ENCODE data around the gene GMEB2. TPM values are rescaled to one million over a fixed set of nuclear protein-coding genes. Genes with fewer than 3 reads are reported as not detected.
"Not testable (repeated sequence)": the region's sequence is repeated elsewhere in the genome, so short reads cannot be mapped to it uniquely, and the experiment has no call there.

Gene GMEB2
- polyA plus RNA-seq, 1 experiment: 6.3 TPM

DNA sequence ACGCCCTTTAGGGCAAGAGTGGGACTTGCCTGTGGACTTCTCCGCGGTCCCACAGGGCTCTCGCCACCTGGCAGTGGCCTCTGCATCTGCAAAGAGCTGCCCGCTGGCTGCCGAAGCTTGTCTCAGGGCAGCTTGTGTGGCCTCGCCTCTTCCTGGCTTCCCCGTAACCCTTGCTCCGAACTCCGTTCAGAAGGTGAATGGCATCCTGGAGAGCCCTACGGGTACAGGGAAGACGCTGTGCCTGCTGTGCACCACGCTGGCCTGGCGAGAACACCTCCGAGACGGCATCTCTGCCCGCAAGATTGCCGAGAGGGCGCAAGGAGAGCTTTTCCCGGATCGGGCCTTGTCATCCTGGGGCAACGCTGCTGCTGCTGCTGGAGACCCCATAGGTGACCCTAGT lies 34.2 kb upstream of the GMEB2 start:
- CTCF ChIA-PET: no interaction called here
- no peak overlapping the region for H3K4me3 ChIP-seq (ENCODE audit: low read depth, low read length)

GRCh38 chr20:63660622-63661021 lies 33.7 kb upstream of the GMEB2 start:
- H3K27me3 ChIP-seq (ENCODE audit: control insufficient read depth, insufficient read depth, low read length): no peaks in the 10 kb centered on the region
- CTCF ChIA-PET: no interaction called here
- no peak for DNase-seq (ENCODE audit: low read depth, low spot score)
- H3K27ac ChIP-seq (ENCODE audit: low read depth, low read length): no peak overlapping the region
- POLR2A ChIA-PET: no interaction called here
- H3K9me3 ChIP-seq (ENCODE audit: control insufficient read depth, insufficient read depth, low read length): no peaks in the 10 kb centered on the region; the same call in 1 of the 2 replicates
- no peak for TF ChIP-seq CTCF (IDR thresholded peaks at IDR 0.05; ENCODE audit: low read depth, low read length)
- no peak overlapping the region for H3K4me3 ChIP-seq (ENCODE audit: low read depth, low read length)

More for the DNA sequence above, 34.2 kb upstream of the GMEB2 start:
- Histone ChIP-seq H3K27me3 (ENCODE audit: control insufficient read depth, insufficient read depth, low read length) (no peaks in the 10 kb centered on the region), H3K27ac (ENCODE audit: low read depth, low read length) (no peak overlapping the region), H3K9me3 (ENCODE audit: control insufficient read depth, insufficient read depth, low read length) (no peaks in the 10 kb centered on the region; the same call in 1 of the 2 replicates)
- no peak for TF ChIP-seq CTCF (IDR thresholded peaks at IDR 0.05; ENCODE audit: low read depth, low read length)
- POLR2A ChIA-PET: interaction anchor here (0.9 kb wide), 1 partner anchor 8 kb away, joined by 3 read pairs; the partner anchor contains the start of gene STMN3
- DNase-seq (ENCODE audit: low read depth, low spot score): no peak

GRCh38 chr20:63660174-63660573 lies 33.3 kb upstream of the GMEB2 start:
- H3K27me3 ChIP-seq (ENCODE audit: control insufficient read depth, insufficient read depth, low read length); H3K9me3 ChIP-seq (ENCODE audit: control insufficient read depth, insufficient read depth, low read length); DNase-seq (ENCODE audit: low read depth, low spot score); CTCF ChIA-PET; H3K4me3 ChIP-seq (ENCODE audit: low read depth, low read length); POLR2A ChIA-PET; H3K27ac ChIP-seq (ENCODE audit: low read depth, low read length): not testable (repeated sequence)

DNA sequence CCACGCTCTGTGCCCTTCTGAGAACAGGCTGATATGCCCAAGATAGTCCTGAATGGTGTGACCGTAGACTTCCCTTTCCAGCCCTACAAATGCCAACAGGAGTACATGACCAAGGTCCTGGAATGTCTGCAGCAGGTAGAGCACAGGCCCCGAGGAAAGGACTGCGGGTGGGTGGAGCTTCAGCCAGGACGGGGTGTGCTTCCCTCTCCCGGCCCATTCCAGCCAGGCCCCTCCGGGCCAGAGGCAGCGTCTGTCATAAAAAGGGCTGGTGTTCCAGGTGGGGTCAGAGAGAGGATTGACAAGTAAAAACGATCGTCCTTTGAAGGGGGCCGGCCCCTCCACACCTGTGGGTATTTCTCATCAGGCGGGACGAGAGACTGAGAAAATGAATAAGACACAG lies 32.5 kb upstream of the GMEB2 start:
- H3K27me3 ChIP-seq (ENCODE audit: control insufficient read depth, insufficient read depth, low read length): no peaks in the 10 kb centered on the region

GRCh38 chr20:63658749-63659187 lies 31.9 kb upstream of the GMEB2 start:
- H3K4me3 ChIP-seq (ENCODE audit: low read depth, low read length): peak overlapping the region; percentile 89
- no peaks in the 10 kb centered on the region; the same call in 1 of the 2 replicates for H3K9me3 ChIP-seq (ENCODE audit: control insufficient read depth, insufficient read depth, low read length)
- no peaks in the 10 kb centered on the region for H3K27me3 ChIP-seq (ENCODE audit: control insufficient read depth, insufficient read depth, low read length)
- H3K27ac ChIP-seq (ENCODE audit: low read depth, low read length): peak overlapping the region; percentile 81
- POLR2A ChIA-PET: interaction anchor here (0.7 to 1.7 kb wide), 7 partner anchors 10 to 206 kb away, joined by 3 to 14 read pairs (median 8); partner anchors contain the start of genes ARFRP1, GMEB2, PPDPF and TPD52L2
- no peak for TF ChIP-seq CTCF (IDR thresholded peaks at IDR 0.05; ENCODE audit: low read depth, low read length)
- CTCF ChIA-PET: no interaction called here
- no peak for DNase-seq (ENCODE audit: low read depth, low spot score)

More for the DNA sequence above, 32.5 kb upstream of the GMEB2 start:
- H3K9me3 ChIP-seq (ENCODE audit: control insufficient read depth, insufficient read depth, low read length): no peaks in the 10 kb centered on the region; the same call in 1 of the 2 replicates
- H3K27ac ChIP-seq (ENCODE audit: low read depth, low read length): peak overlapping the region; percentile 81
- ChIA-PET POLR2A (no interaction called here), CTCF (no interaction called here)
- TF ChIP-seq CTCF (IDR thresholded peaks at IDR 0.05; ENCODE audit: low read depth, low read length): no peak
- peak overlapping the region; percentile 89 for H3K4me3 ChIP-seq (ENCODE audit: low read depth, low read length)
- DNase-seq (ENCODE audit: low read depth, low spot score): no peak
